GM12892 (cell line): ENCODE results near the gene SLC25A13.
"Not testable (repeated sequence)": the region's sequence is repeated elsewhere in the genome, so short reads cannot be mapped to it uniquely, and the experiment has no call there.

Experiments
- POLR2A ChIP-seq: IDR thresholded peaks from 2 replicates; pipeline ENCODE4 v1.6.1; 2011; ENCODE audit warnings: low read depth, low read length, control low read depth
- POLR2AphosphoS5 ChIP-seq: IDR thresholded peaks from 2 replicates; pipeline ENCODE4 v1.6.1; 2011; ENCODE audit warnings: low read depth, low read length, control low read depth
- TAF1 ChIP-seq: IDR thresholded peaks from 2 replicates; pipeline ENCODE4 v1.6.1; 2011; ENCODE audit warnings: low read depth, mild to moderate bottlenecking, control low read depth, low read length, borderline replicate concordance

DNA sequence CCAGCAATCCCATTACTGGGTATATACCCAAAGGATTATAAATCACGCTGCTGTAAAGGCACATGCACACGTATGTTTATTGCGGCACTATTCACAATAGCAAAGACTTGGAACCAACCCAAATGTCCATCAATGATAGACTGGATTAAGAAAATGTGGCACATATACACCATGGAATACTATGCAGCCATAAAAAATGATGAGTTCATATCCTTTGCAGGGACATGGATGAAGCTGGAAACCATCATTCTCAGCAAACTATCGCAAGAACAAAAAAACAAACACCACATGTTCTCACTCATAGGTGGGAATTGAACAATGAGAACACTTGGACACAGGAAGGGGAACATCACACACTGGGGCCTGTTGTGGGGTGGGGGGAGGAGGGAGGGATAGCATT is 28.0 kb downstream of the SLC25A13 start:
- not testable (repeated sequence) for TF ChIP-seq POLR2A, TAF1, POLR2AphosphoS5
